ENCODE results near the gene IGFL2. TPM values are rescaled to one million over a fixed set of nuclear protein-coding genes. Genes with fewer than 3 reads are reported as not detected.
"Not testable (repeated sequence)": the region's sequence is repeated elsewhere in the genome, so short reads cannot be mapped to it uniquely, and the experiment has no call there.

Gene IGFL2
- total RNA-seq, 2 donors from 2014 or later: not detected

DNA sequence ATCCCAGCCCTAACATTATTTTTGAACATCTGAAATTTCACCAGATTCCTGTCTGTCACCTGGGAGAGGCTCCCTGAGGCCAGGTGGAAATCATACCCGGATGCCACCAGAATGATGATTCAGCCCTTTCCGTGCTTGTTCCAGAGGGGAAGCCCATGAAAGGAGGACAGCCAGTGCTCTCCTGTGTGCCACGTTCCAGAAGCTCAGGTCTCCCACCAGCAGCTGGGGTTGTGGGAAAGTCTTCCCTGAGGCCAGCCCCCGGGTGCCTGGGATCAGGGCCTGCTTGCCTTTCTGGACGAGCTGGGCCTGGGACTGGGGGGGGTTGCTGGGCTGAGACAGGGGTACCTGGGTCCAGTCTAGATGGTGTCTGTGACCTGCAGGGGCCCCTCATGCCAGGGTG is 56.0 kb downstream of the IGFL2 start:
- H3K27me3 Mint-ChIP-seq: peaks cover 36% of the 10 kb centered on the region
- peaks cover 6% of the 10 kb centered on the region for H3K4me1 Mint-ChIP-seq
- no peaks in the 10 kb centered on the region for H3K36me3 Mint-ChIP-seq (ENCODE audit: low read depth)
- no peak overlapping the region for H3K4me3 Mint-ChIP-seq
- H3K9me3 Mint-ChIP-seq: no peaks in the 10 kb centered on the region
- H3K27ac Mint-ChIP-seq: no peak overlapping the region
- no peak for ATAC-seq (replicated peaks)

DNA sequence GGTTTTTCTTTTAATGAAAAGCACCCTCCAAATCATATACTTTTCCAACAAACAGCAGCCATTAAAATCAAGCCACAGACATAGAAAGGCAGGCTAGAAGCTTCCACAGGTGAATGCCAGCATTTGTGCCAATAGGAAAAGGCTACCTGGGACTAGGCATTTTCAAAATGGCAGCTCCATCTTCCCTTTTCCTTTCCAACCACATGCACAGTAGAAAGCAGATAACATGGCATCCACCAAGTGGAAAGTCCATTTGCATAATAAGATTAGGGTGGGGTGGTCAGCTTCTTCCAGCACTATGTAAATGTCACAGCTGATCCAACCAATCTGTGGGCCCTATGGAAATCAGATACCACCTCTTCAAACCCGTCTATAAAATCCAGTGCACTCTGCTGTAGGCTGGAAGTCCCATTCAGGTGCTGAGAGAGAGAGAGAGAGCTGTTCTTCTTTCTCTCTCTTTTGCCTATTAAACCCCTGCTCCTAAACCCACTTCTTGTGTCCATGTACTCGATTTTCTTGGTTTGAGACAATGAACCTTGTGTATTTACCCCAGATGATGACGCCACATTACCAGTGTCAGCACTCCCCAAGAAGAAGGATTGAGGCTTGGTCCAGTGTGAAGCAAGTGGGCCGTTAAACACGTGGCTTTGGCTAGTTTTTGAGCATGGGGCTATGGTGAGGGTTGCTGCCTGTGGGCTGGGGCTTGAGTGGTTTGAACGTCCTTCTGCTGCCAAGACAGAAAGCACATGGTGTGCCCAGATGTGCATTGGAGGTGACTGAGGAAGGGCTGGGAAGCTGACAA is 57.3 kb downstream of the IGFL2 start:
- H3K27me3 Mint-ChIP-seq: peaks cover 43% of the 10 kb centered on the region
- ATAC-seq (replicated peaks): no peak
- H3K4me1 Mint-ChIP-seq: peaks cover 14% of the 10 kb centered on the region
- no peak overlapping the region for H3K27ac Mint-ChIP-seq
- no peaks in the 10 kb centered on the region for H3K9me3 Mint-ChIP-seq
- H3K4me3 Mint-ChIP-seq: no peak overlapping the region
- H3K36me3 Mint-ChIP-seq (ENCODE audit: low read depth): no peaks in the 10 kb centered on the region

DNA sequence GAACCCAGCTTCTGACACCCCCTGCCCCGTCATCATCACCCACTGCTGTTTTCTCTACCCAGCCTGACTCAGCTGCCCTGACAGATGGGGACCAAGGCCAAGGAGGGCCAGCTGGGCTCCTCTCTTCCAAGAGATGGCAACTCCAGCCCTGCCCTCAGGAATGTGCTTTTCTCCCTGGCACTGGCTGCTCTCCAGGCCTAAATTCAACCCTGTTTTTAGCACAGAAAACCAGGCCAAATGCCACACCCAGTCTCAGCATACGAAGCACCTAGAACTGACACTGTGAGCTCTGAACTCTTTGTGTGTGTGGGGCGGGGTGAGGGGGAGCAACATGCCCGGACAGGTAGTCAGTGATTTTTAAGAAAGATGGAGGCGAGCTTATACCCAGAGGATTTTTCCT is 58.1 kb downstream of the IGFL2 start:
- Mint-ChIP-seq H3K4me3 (no peak overlapping the region), H3K27ac (no peak overlapping the region), H3K9me3 (no peaks in the 10 kb centered on the region), H3K27me3 (peaks cover 39% of the 10 kb centered on the region), H3K4me1 (peaks cover 14% of the 10 kb centered on the region), H3K36me3 (ENCODE audit: low read depth) (no peaks in the 10 kb centered on the region)
- ATAC-seq (replicated peaks): no peak

GRCh38 chr19:46206682-46207081 is 58.6 kb downstream of the IGFL2 start:
- no peak overlapping the region for H3K4me3 Mint-ChIP-seq
- no peak overlapping the region for H3K27ac Mint-ChIP-seq
- no peaks in the 10 kb centered on the region for H3K9me3 Mint-ChIP-seq
- ATAC-seq (replicated peaks): no peak
- H3K27me3 Mint-ChIP-seq: peaks cover 34% of the 10 kb centered on the region
- H3K4me1 Mint-ChIP-seq: peaks cover 14% of the 10 kb centered on the region
- no peaks in the 10 kb centered on the region for H3K36me3 Mint-ChIP-seq (ENCODE audit: low read depth)

- not testable (repeated sequence) for H3K27ac Mint-ChIP-seq; H3K9me3 Mint-ChIP-seq; ATAC-seq (replicated peaks); H3K36me3 Mint-ChIP-seq (ENCODE audit: low read depth); H3K4me1 Mint-ChIP-seq; H3K4me3 Mint-ChIP-seq
- H3K27me3 Mint-ChIP-seq: peaks cover 28% of the 10 kb centered on the region
Measured at GRCh38 chr19:46207858-46208257, 59.8 kb downstream of the IGFL2 start.

- Mint-ChIP-seq H3K9me3 (no peaks in the 10 kb centered on the region), H3K4me1 (peaks cover 8% of the 10 kb centered on the region), H3K27me3 (peaks cover 36% of the 10 kb centered on the region), H3K4me3 (no peak overlapping the region), H3K27ac (no peak overlapping the region), H3K36me3 (ENCODE audit: low read depth) (no peaks in the 10 kb centered on the region)
- peak; percentile 61 for ATAC-seq (replicated peaks)
Measured at GRCh38 chr19:46209051-46209450, 61.0 kb downstream of the IGFL2 start.

DNA sequence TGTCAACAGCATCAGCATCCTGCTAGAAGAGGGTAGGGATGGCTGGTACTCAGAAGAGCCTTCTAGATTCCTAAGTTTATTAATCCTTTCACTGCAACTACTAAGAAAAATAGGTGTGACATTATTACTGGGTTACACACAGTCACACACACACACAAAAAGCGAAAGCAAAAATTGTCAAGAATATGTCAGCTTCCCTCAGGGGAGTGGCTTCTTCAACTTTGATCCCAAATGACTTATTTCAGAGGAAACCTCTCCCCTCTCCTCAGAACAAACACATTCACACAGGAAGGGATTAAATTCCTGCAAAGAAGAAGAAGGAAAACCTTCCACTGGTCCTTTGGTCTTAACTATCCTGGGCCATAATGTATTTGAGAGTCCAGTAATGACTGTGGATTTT is 61.4 kb downstream of the IGFL2 start:
- Mint-ChIP-seq H3K27me3 (peaks cover 37% of the 10 kb centered on the region), H3K4me1 (peaks cover 8% of the 10 kb centered on the region), H3K4me3 (no peak overlapping the region), H3K36me3 (ENCODE audit: low read depth) (no peaks in the 10 kb centered on the region), H3K9me3 (no peaks in the 10 kb centered on the region), H3K27ac (no peak overlapping the region)
- ATAC-seq (replicated peaks): no peak

- ATAC-seq (replicated peaks): no peak
- no peak overlapping the region for H3K27ac Mint-ChIP-seq
- no peaks in the 10 kb centered on the region for H3K36me3 Mint-ChIP-seq (ENCODE audit: low read depth)
- H3K4me1 Mint-ChIP-seq: peaks cover 8% of the 10 kb centered on the region
- H3K27me3 Mint-ChIP-seq: peaks cover 36% of the 10 kb centered on the region
- H3K9me3 Mint-ChIP-seq: no peaks in the 10 kb centered on the region
- H3K4me3 Mint-ChIP-seq: no peak overlapping the region
Measured at GRCh38 chr19:46210669-46211068, 62.6 kb downstream of the IGFL2 start.

Other genes starting within 250 kb of the IGFL2 start
- 1 to 10 TPM; 7.4 to 7.6 TPM for gene MYPOP, start 245.6 kb upstream of the IGFL2 start, total RNA-seq
- gene NANOS2, start 233.5 kb upstream of the IGFL2 start, total RNA-seq: not detected
- gene NOVA2, start 174.4 kb upstream of the IGFL2 start, total RNA-seq: under 1 TPM in 1 of 2 donors, not detected in 1; 0.03 TPM
- 10 to 100 TPM; 24.3 to 27.6 TPM for gene CCDC61, start 152.8 kb upstream of the IGFL2 start, total RNA-seq
- not detected for gene PGLYRP1, start 125.2 kb upstream of the IGFL2 start, total RNA-seq
- gene IGFL4, start 107.2 kb upstream of the IGFL2 start, total RNA-seq: not detected
- not detected for gene IGFL3, start 23.6 kb upstream of the IGFL2 start, total RNA-seq
- not detected for gene IGFL1, start 81.5 kb downstream of the IGFL2 start, total RNA-seq
- gene HIF3A, start 148.8 kb downstream of the IGFL2 start, total RNA-seq: not detected
- gene PPP5C, start 198.8 kb downstream of the IGFL2 start, total RNA-seq: 100 to 1,000 TPM in 1 of 2 donors, 10 to 100 TPM in 1; 60.0 to 127 TPM